HEK293 (cell line): ENCODE measurements around the gene IVNS1ABP.

ENCODE experiments used
- CTCF ChIA-PET: fragments of 350-600 bp; formaldehyde crosslinking; extraction: SDS; loops from one replicate; lab custom pipeline; 2021; ENCODE audit warnings: antibody characterized with exemption; lab: Yijun Ruan, JAX
- POLR2A ChIA-PET: fragments of 300-600 bp; formaldehyde crosslinking; extraction: SDS; loops from one replicate; lab custom pipeline; 2020; ENCODE audit warnings: antibody characterized with exemption, inconsistent platforms; lab: Yijun Ruan, JAX
- H3K27ac ChIP-seq: fragments of 200-500 bp; sonication (Bioruptor generic); 2 replicates; pipeline ENCODE4 v1.5.1; 2014; ENCODE audit warnings: low read depth, low read length, control low read depth, inconsistent platforms; ENCODE audit errors: extremely low read depth
- H3K36me3 ChIP-seq, 2 experiments: fragments of 200-500 bp in 1 of 2; sonication (Bioruptor generic) in 1 of 2; 1 replicate in 1 of 2; 2 replicates in 1 of 2; pipeline ENCODE4 v1.5.1; 2014 to 2017; ENCODE audit warnings: inconsistent platforms in 2 of 2, low read length in 2 of 2; ENCODE audit not compliant: control insufficient read depth in 2 of 2, insufficient read depth in 1 of 2
- H3K4me1 ChIP-seq: fragments of 200-500 bp; sonication (Bioruptor generic); 2 replicates; pipeline ENCODE4 v1.5.1; 2014; ENCODE audit warnings: mild to moderate bottlenecking, low read length, inconsistent platforms; ENCODE audit not compliant: control insufficient read depth, insufficient read depth
- H3K4me3 ChIP-seq: 2 replicates; pipeline ENCODE4 v1.5.1; 2011; ENCODE audit warnings: low read depth, mild to moderate bottlenecking, control low read depth, low read length, moderate library complexity
- H3K9me3 ChIP-seq: fragments of 200-500 bp; sonication (Bioruptor generic); 2 replicates; pipeline ENCODE4 v1.5.1; 2014; ENCODE audit warnings: low read depth, low read length, inconsistent platforms; ENCODE audit not compliant: control insufficient read depth, insufficient read depth
- FEZF1 ChIP-seq: fragments of 450-650 bp; formaldehyde crosslinking; IDR thresholded peaks from 2 replicates; pipeline ENCODE4 v1.5.1; 2016; ENCODE audit warnings: missing biosample characterization, missing genetic modification characterization
- PRDM2 ChIP-seq: fragments of 450-650 bp; formaldehyde crosslinking; IDR thresholded peaks from 2 replicates; pipeline ENCODE4 v1.5.1; 2016; ENCODE audit warnings: missing biosample characterization, missing genetic modification characterization, borderline replicate concordance
- SALL2 ChIP-seq: fragments of 450-650 bp; formaldehyde crosslinking; IDR thresholded peaks from 2 replicates; pipeline ENCODE4 v1.5.0; 2017; ENCODE audit warnings: missing biosample characterization, mild to moderate bottlenecking, missing genetic modification characterization, borderline replicate concordance
- ZBTB21 ChIP-seq: fragments of 450-650 bp; formaldehyde crosslinking; IDR thresholded peaks from 2 replicates; pipeline ENCODE4 v1.5.1; 2017; ENCODE audit warnings: missing biosample characterization, missing genetic modification characterization
- ZFHX2 ChIP-seq: fragments of 450-650 bp; formaldehyde crosslinking; conservative IDR thresholded peaks from 2 replicates; pipeline ENCODE4 v1.5.1; 2016; ENCODE audit warnings: missing biosample characterization, missing genetic modification characterization
- ZIC2 ChIP-seq: fragments of 450-650 bp; formaldehyde crosslinking; IDR thresholded peaks from 2 replicates; pipeline ENCODE4 v1.5.1; 2016; ENCODE audit warnings: missing biosample characterization, missing genetic modification characterization
- ZNF585B ChIP-seq: fragments of 450-650 bp; formaldehyde crosslinking; IDR thresholded peaks from 2 replicates; pipeline ENCODE4 v1.5.1; 2016; ENCODE audit warnings: missing biosample characterization, missing genetic modification characterization
- ZNF596 ChIP-seq: fragments of 450-650 bp; IDR thresholded peaks from 2 replicates; pipeline ENCODE4 v1.5.0; 2018; ENCODE audit warnings: missing biosample characterization, mild to moderate bottlenecking, missing genetic modification characterization, moderate library complexity
- ZNF843 ChIP-seq: fragments of 450-650 bp; formaldehyde crosslinking; IDR thresholded peaks from 2 replicates; pipeline ENCODE4 v1.5.1; 2016; ENCODE audit warnings: missing biosample characterization, missing genetic modification characterization

IVNS1ABP gene

GRCh38 chr1:185342672-185343259 lies 25.7 kb upstream of the IVNS1ABP start:
- H3K4me3 ChIP-seq: no peak overlapping the region
- POLR2A ChIA-PET: no interaction called here
- H3K4me1 ChIP-seq: no peaks in the 10 kb centered on the region
- no peak for TF ChIP-seq ZNF596
- no peak for TF ChIP-seq ZFHX2 (tag by site-specific recombination)
- CTCF ChIA-PET: interaction anchor here (0.7 kb wide), 1 partner anchor 94 kb away, joined by 3 read pairs; no protein-coding TSS in a partner anchor
- no peaks in the 10 kb centered on the region for H3K36me3 ChIP-seq
- H3K9me3 ChIP-seq: no peaks in the 10 kb centered on the region
- no peak overlapping the region for H3K27ac ChIP-seq

- ChIA-PET CTCF (interaction anchor here (0.7 to 1.1 kb wide), 3 partner anchors 10 to 383 kb away, joined by 3 to 4 read pairs (median 3); partner anchors contain the start of gene IVNS1ABP), POLR2A (no interaction called here)
- H3K4me3 ChIP-seq: no peak overlapping the region
- H3K36me3 ChIP-seq: no peaks in the 10 kb centered on the region
- H3K4me1 ChIP-seq: no peaks in the 10 kb centered on the region
- H3K27ac ChIP-seq: no peak overlapping the region
- H3K9me3 ChIP-seq: no peaks in the 10 kb centered on the region
- TF ChIP-seq ZNF585B (tag by site-specific recombination) (no peak), ZIC2 (tag by site-specific recombination) (peak; percentile 75), ZBTB21 (tag by site-specific recombination) (no peak), SALL2 (no peak)
These were observed 25.0 kb upstream of the IVNS1ABP start for GRCh38 chr1:185342017-185342416.

- H3K27ac ChIP-seq: no peak overlapping the region
- ChIA-PET CTCF (interaction anchor here (0.7 to 1.1 kb wide), 3 partner anchors 10 to 384 kb away, joined by 3 to 4 read pairs (median 3); partner anchors contain the start of gene IVNS1ABP), POLR2A (no interaction called here)
- H3K9me3 ChIP-seq: no peaks in the 10 kb centered on the region
- no peak for TF ChIP-seq ZNF843 (tag by site-specific recombination)
- H3K4me1 ChIP-seq: no peaks in the 10 kb centered on the region
- H3K4me3 ChIP-seq: no peak overlapping the region
- no peaks in the 10 kb centered on the region for H3K36me3 ChIP-seq
These were observed 24.2 kb upstream of the IVNS1ABP start for GRCh38 chr1:185341196-185341781.

GRCh38 chr1:185338719-185339622 lies 21.9 kb upstream of the IVNS1ABP start:
- ChIA-PET POLR2A (no interaction called here), CTCF (interaction anchor here (0.7 to 1.0 kb wide), 2 partner anchors 19 to 331 kb away, joined by 3 to 5 read pairs; no protein-coding TSS in a partner anchor)
- TF ChIP-seq PRDM2 (no peak), FEZF1 (peak; percentile 28; the same call in 1 of the 2 replicates)

More at GRCh38 chr1:185338719-185339622, 21.9 kb upstream of the IVNS1ABP start:
- Histone ChIP-seq H3K4me3 (no peak overlapping the region), H3K4me1 (no peaks in the 10 kb centered on the region), H3K9me3 (no peaks in the 10 kb centered on the region), H3K27ac (no peak overlapping the region), H3K36me3 (no peaks in the 10 kb centered on the region)
